Loucy (cell line): ENCODE data around the gene PTOV1.
A peak's percentile ranks its signal among the peaks of the same experiment; 100 is the strongest.

Experiments used
- H2AFZ ChIP-seq: fragments of 200-600 bp; sonication (generic); 2 replicates; pipeline ENCODE4 v1.6.0; 2016; ENCODE audit warnings: antibody characterized with exemption, mild to moderate bottlenecking, low read length, moderate library complexity
- H3F3A ChIP-seq: fragments of 200-600 bp; 2 replicates; pipeline ENCODE4 v1.6.0; 2016; ENCODE audit warnings: antibody characterized with exemption, low read depth, mild to moderate bottlenecking
- H3K27me3 ChIP-seq: fragments of 200-600 bp; sonication (generic); 2 replicates; pipeline ENCODE4 v1.6.1; 2014; ENCODE audit warnings: low read length, mild to moderate bottlenecking; ENCODE audit not compliant: insufficient read depth, poor library complexity, severe bottlenecking
- H3K36me3 ChIP-seq: fragments of 200-600 bp; sonication (generic); 2 replicates; pipeline ENCODE4 v1.6.1; 2016; ENCODE audit warnings: low read length; ENCODE audit not compliant: insufficient read depth
- H3K4me1 ChIP-seq: fragments of 200-600 bp; sonication (generic); 2 replicates; pipeline ENCODE4 v1.5.1; 2014; ENCODE audit warnings: low read length, mild to moderate bottlenecking; ENCODE audit not compliant: insufficient read depth, poor library complexity, severe bottlenecking
- H3K4me2 ChIP-seq: fragments of 200-600 bp; sonication (generic); 2 replicates; pipeline ENCODE4 v1.6.0; 2014; ENCODE audit warnings: antibody characterized with exemption, low read length, low read depth, mild to moderate bottlenecking; ENCODE audit not compliant: poor library complexity, severe bottlenecking
- H3K4me3 ChIP-seq: fragments of 200-600 bp; sonication (generic); 2 replicates; pipeline ENCODE4 v1.5.1; 2014; ENCODE audit warnings: low read length, mild to moderate bottlenecking, mixed read lengths; ENCODE audit not compliant: poor library complexity, severe bottlenecking
- H3K79me2 ChIP-seq: fragments of 200-600 bp; sonication (generic); 2 replicates; pipeline ENCODE4 v1.6.1; 2014; ENCODE audit warnings: low read length; ENCODE audit not compliant: insufficient read depth
- H3K9ac ChIP-seq: fragments of 200-600 bp; sonication (generic); 2 replicates; pipeline ENCODE4 v1.6.0; 2014; ENCODE audit warnings: mild to moderate bottlenecking, low read depth, low read length, moderate library complexity; ENCODE audit not compliant: poor library complexity, severe bottlenecking
- H3K9me2 ChIP-seq: fragments of 200-600 bp; sonication (generic); replicated peaks from 2 replicates; pipeline ENCODE4 v1.6.1; 2016; ENCODE audit warnings: low read depth, low read length, mixed read lengths
- H3K9me3 ChIP-seq: fragments of 200-600 bp; sonication (generic); 2 replicates; pipeline ENCODE4 v1.6.1; 2014; ENCODE audit warnings: mild to moderate bottlenecking, antibody characterized with exemption, low read length, low read depth; ENCODE audit not compliant: insufficient read depth
- H4K20me1 ChIP-seq: fragments of 200-600 bp; sonication (generic); 2 replicates; pipeline ENCODE4 v1.6.0; 2014; ENCODE audit warnings: antibody characterized with exemption, low read length, mild to moderate bottlenecking; ENCODE audit not compliant: insufficient read depth, poor library complexity, severe bottlenecking
- CTCF ChIP-seq: fragments of 200-600 bp; sonication (generic); conservative IDR thresholded peaks from 2 replicates; pipeline ENCODE4 v1.5.1; 2014; ENCODE audit warnings: mild to moderate bottlenecking, antibody characterized with exemption, low read length
- EZH2phosphoT487 ChIP-seq: fragments of 200-600 bp; IDR thresholded peaks from 2 replicates; pipeline ENCODE4 v1.6.1; 2018; ENCODE audit warnings: antibody characterized with exemption, mild to moderate bottlenecking, moderate library complexity, borderline replicate concordance

Gene PTOV1

GRCh38 chr19:49814010-49814409, 36.9 kb upstream of the PTOV1 start:
- H3K4me2 ChIP-seq = peak overlapping the region; percentile 94
- no peaks in the 10 kb centered on the region for H3K27me3 ChIP-seq
- TF ChIP-seq EZH2phosphoT487 (no peak), CTCF (no peak)
- H3K36me3 ChIP-seq = no peaks in the 10 kb centered on the region
- no peak overlapping the region for H3K9ac ChIP-seq
- no peaks in the 10 kb centered on the region for H3K9me3 ChIP-seq
- peak overlapping the region; percentile 94; the same call in 1 of the 2 replicates for H2AFZ ChIP-seq
- peak overlapping the region; percentile 84 for H3K4me3 ChIP-seq
- no peaks in the 10 kb centered on the region for H3K9me2 ChIP-seq
- peaks cover under 1% of the 10 kb centered on the region for H4K20me1 ChIP-seq
- H3K79me2 ChIP-seq = peaks cover 9% of the 10 kb centered on the region
- H3K4me1 ChIP-seq = peaks cover 21% of the 10 kb centered on the region
- H3F3A ChIP-seq = no peaks in the 10 kb centered on the region

- H3K4me2 ChIP-seq = no peak overlapping the region
- H3K9ac ChIP-seq = no peak overlapping the region
- no peaks in the 10 kb centered on the region for H3F3A ChIP-seq
- peaks cover 28% of the 10 kb centered on the region for H3K79me2 ChIP-seq
- peaks cover 27% of the 10 kb centered on the region for H3K4me1 ChIP-seq
- H2AFZ ChIP-seq = no peak overlapping the region
- TF ChIP-seq CTCF = no peak
- TF ChIP-seq EZH2phosphoT487 = no peak
- no peaks in the 10 kb centered on the region for H3K27me3 ChIP-seq
- no peaks in the 10 kb centered on the region for H3K9me3 ChIP-seq
- H4K20me1 ChIP-seq = peaks cover 9% of the 10 kb centered on the region
- H3K9me2 ChIP-seq = no peaks in the 10 kb centered on the region
- no peaks in the 10 kb centered on the region for H3K36me3 ChIP-seq
- H3K4me3 ChIP-seq = no peak overlapping the region
These were observed 34.4 kb upstream of the PTOV1 start for GRCh38 chr19:49816590-49816989.

- Histone ChIP-seq H3K9ac (peak within 1 kb of the TSS; percentile 89), H2AFZ (peak within 1 kb of the TSS; percentile 98), H3K4me3 (peak within 1 kb of the TSS; percentile 92), H3K9me2 (no peaks in the 10 kb centered on the region), H3K79me2 (peaks cover 28% of the 10 kb centered on the region), H3K4me2 (peak within 1 kb of the TSS; percentile 85), H3K27me3 (no peaks in the 10 kb centered on the region), H3K36me3 (no peaks in the 10 kb centered on the region), H3F3A (no peaks in the 10 kb centered on the region), H3K9me3 (no peaks in the 10 kb centered on the region), H4K20me1 (peaks cover 9% of the 10 kb centered on the region), H3K4me1 (peaks cover 18% of the 10 kb centered on the region)
- TF ChIP-seq EZH2phosphoT487 = no peak
- TF ChIP-seq CTCF = no peak
These were observed 32.9 kb upstream of the PTOV1 start, which contains the start of gene MED25 for GRCh38 chr19:49817964-49818648. Gene MED25, plus strand, starts transcription at chr19:49818289. Its CDS starts 53 bp downstream, at chr19:49818342.
